Activated CD4-positive, alpha-beta T cell treated with anti-CD3 and anti-CD28 coated beads for 36 hours (primary cell): ENCODE results near the gene RXFP3. TPM values are rescaled to one million over a fixed set of nuclear protein-coding genes. Genes with fewer than 3 reads are reported as not detected.
A peak's percentile ranks its signal among the peaks of the same experiment; 100 is the strongest.

Source experiments
- ATAC-seq: fragments of 200-7000 bp; cut with Tn5 transposase; one replicate; pipeline ENCODE4 v1.10.0; 2021; ENCODE audit warnings: mild to moderate bottlenecking, moderate library complexity
- CTCF ChIA-PET: fragments of 350-600 bp; sonication (Branson Sonifier 250); formaldehyde crosslinking; loops from one replicate; lab custom pipeline; 2021; ENCODE audit warnings: antibody characterized with exemption; lab: Charles Lee
- POLR2A ChIA-PET: fragments of 350-600 bp; sonication (Branson Sonifier 250); formaldehyde crosslinking; loops from one replicate; lab custom pipeline; 2021; ENCODE audit warnings: antibody characterized with exemption, inconsistent platforms; lab: Charles Lee
- DNase-seq: peaks from one replicate; pipeline ENCODE4 v3.0.0-alpha.2; 2020
- H3K27ac Mint-ChIP-seq: one replicate; pipeline ENCODE4 v1.8.0; 2021; ENCODE audit warnings: mixed read lengths
- H3K27me3 Mint-ChIP-seq: one replicate; pipeline ENCODE4 v1.8.0; 2021; ENCODE audit warnings: mixed read lengths
- H3K36me3 Mint-ChIP-seq: one replicate; pipeline ENCODE4 v1.8.0; 2021; ENCODE audit warnings: low read depth, mixed read lengths
- H3K4me1 Mint-ChIP-seq: one replicate; pipeline ENCODE4 v1.8.0; 2021; ENCODE audit warnings: mixed read lengths
- H3K4me3 Mint-ChIP-seq: one replicate; pipeline ENCODE4 v1.8.0; 2021; ENCODE audit warnings: mild to moderate bottlenecking, moderate library complexity, mixed read lengths
- H3K9me3 Mint-ChIP-seq: one replicate; pipeline ENCODE4 v1.8.0; 2021; ENCODE audit warnings: low read depth, mixed read lengths
- intact Hi-C, 2 experiments: fragments of 100-400 bp; cut with DNase I in 1 of 2; cut with micrococcal nuclease in 1 of 2; formaldehyde crosslinking; loops; one replicate each; pipeline versions ENCODE4 v1.14.2 to v1.15.1; 2022 to 2024; cut with DNase I, micrococcal nuclease
- total RNA-seq, 2 experiments: library from RNA; stranded (reverse); gene quantifications; one replicate each; pipeline ENCODE4 v1.2.3, GENCODE V29; 2021

RXFP3 gene
- total RNA-seq, 2 experiments from 2014 or later = not detected

- Mint-ChIP-seq H3K27me3 (peaks cover 7% of the 10 kb centered on the region), H3K27ac (no peak overlapping the region), H3K4me1 (peaks cover 7% of the 10 kb centered on the region), H3K36me3 (no peaks in the 10 kb centered on the region), H3K9me3 (no peaks in the 10 kb centered on the region), H3K4me3 (no peak overlapping the region)
- intact Hi-C loops = no loop called here
- ATAC-seq (peak; percentile 76), DNase-seq (no peak)
- POLR2A ChIA-PET = no interaction called here
- CTCF ChIA-PET = no interaction called here
These were observed 28.0 kb downstream of the RXFP3 start for GRCh38 chr5:33964132-33964700.

GRCh38 chr5:33966805-33967204 is 30.6 kb downstream of the RXFP3 start:
- Mint-ChIP-seq H3K27ac (no peak overlapping the region), H3K4me3 (no peak overlapping the region), H3K27me3 (no peaks in the 10 kb centered on the region), H3K36me3 (no peaks in the 10 kb centered on the region), H3K9me3 (no peaks in the 10 kb centered on the region), H3K4me1 (peaks cover 7% of the 10 kb centered on the region)
- CTCF ChIA-PET = interaction anchor here (0.7 kb wide), 3 partner anchors 10 to 317 kb away, joined by 3 to 4 read pairs (median 3); no protein-coding TSS in a partner anchor
- intact Hi-C loops = no loop called here
- POLR2A ChIA-PET = interaction anchor here (0.6 kb wide), 1 partner anchor 1106 kb away, joined by 4 read pairs; no protein-coding TSS in a partner anchor
- ATAC-seq (no peak), DNase-seq (no peak)

GRCh38 chr5:33968211-33969005 is 32.2 kb downstream of the RXFP3 start:
- POLR2A ChIA-PET = interaction anchor here (0.5 kb wide), 1 partner anchor 499 kb away, joined by 4 read pairs; no protein-coding TSS in a partner anchor

GRCh38 chr5:33969572-33970452 is 33.6 kb downstream of the RXFP3 start:
- Mint-ChIP-seq H3K27ac (no peak overlapping the region), H3K27me3 (no peaks in the 10 kb centered on the region), H3K9me3 (no peaks in the 10 kb centered on the region), H3K4me1 (peaks cover 13% of the 10 kb centered on the region), H3K36me3 (no peaks in the 10 kb centered on the region), H3K4me3 (no peak overlapping the region)
- POLR2A ChIA-PET = no interaction called here
- ATAC-seq (peak; percentile 60), DNase-seq (peak; percentile 16)
- CTCF ChIA-PET = interaction anchor here (0.6 to 2.7 kb wide), 17 partner anchors 9 to 1561 kb away, joined by 3 to 11 read pairs (median 4); partner anchors contain the start of gene RXFP3
- intact Hi-C loops = loop anchor here (1.0 to 10.0 kb wide), 2 partner anchors 534 to 535 kb away; no protein-coding TSS in a partner anchor

More at GRCh38 chr5:33968211-33969005, 32.2 kb downstream of the RXFP3 start:
- no peaks in the 10 kb centered on the region for H3K27me3 Mint-ChIP-seq
- peaks cover 14% of the 10 kb centered on the region for H3K4me1 Mint-ChIP-seq
- ATAC-seq (no peak), DNase-seq (no peak)
- no peaks in the 10 kb centered on the region for H3K9me3 Mint-ChIP-seq
- CTCF ChIA-PET = interaction anchor here (0.7 to 2.7 kb wide), 5 partner anchors 13 to 1559 kb away, joined by 3 to 7 read pairs (median 6); no protein-coding TSS in a partner anchor
- no peak overlapping the region for H3K27ac Mint-ChIP-seq
- H3K36me3 Mint-ChIP-seq = no peaks in the 10 kb centered on the region
- H3K4me3 Mint-ChIP-seq = no peak overlapping the region
- intact Hi-C loops = loop anchor here in 1 of 2 experiments (1.0 kb wide), 1 partner anchor 532 kb away; no protein-coding TSS in a partner anchor

- intact Hi-C loops = loop anchor here (2.0 to 10.0 kb wide), 2 partner anchors 532 to 538 kb away; partner anchors contain the start of gene TARS1 (in 1 of the 2)
These were observed 37.1 kb downstream of the RXFP3 start for GRCh38 chr5:33973271-33973670.

GRCh38 chr5:33975852-33976251 is 39.7 kb downstream of the RXFP3 start:
- CTCF ChIA-PET = no interaction called here
- Mint-ChIP-seq H3K27me3 (no peaks in the 10 kb centered on the region), H3K4me1 (peaks cover 9% of the 10 kb centered on the region), H3K9me3 (no peaks in the 10 kb centered on the region), H3K36me3 (no peaks in the 10 kb centered on the region), H3K4me3 (no peak overlapping the region), H3K27ac (no peak overlapping the region)
- ATAC-seq (no peak), DNase-seq (no peak)
- intact Hi-C loops = loop anchor here in 1 of 2 experiments (10.0 kb wide), 1 partner anchor 541 kb away; no protein-coding TSS in a partner anchor
- POLR2A ChIA-PET = no interaction called here

More at GRCh38 chr5:33973271-33973670, 37.1 kb downstream of the RXFP3 start:
- Mint-ChIP-seq H3K9me3 (no peaks in the 10 kb centered on the region), H3K4me3 (no peak overlapping the region), H3K27ac (no peak overlapping the region), H3K36me3 (no peaks in the 10 kb centered on the region), H3K27me3 (no peaks in the 10 kb centered on the region), H3K4me1 (peaks cover 9% of the 10 kb centered on the region)
- ChIA-PET POLR2A (no interaction called here), CTCF (no interaction called here)
- no peak for DNase-seq
- peak; percentile 86 for ATAC-seq

- Mint-ChIP-seq H3K4me1 (peaks cover 9% of the 10 kb centered on the region), H3K36me3 (no peaks in the 10 kb centered on the region), H3K27ac (no peak overlapping the region), H3K4me3 (no peak overlapping the region), H3K27me3 (no peaks in the 10 kb centered on the region), H3K9me3 (no peaks in the 10 kb centered on the region)
- no peak for DNase-seq
- POLR2A ChIA-PET = no interaction called here
- intact Hi-C loops = loop anchor here in 1 of 2 experiments (10.0 kb wide), 1 partner anchor 542 kb away; no protein-coding TSS in a partner anchor
- no peak for ATAC-seq
- CTCF ChIA-PET = interaction anchor here (0.8 kb wide), 1 partner anchor 389 kb away, joined by 3 read pairs; no protein-coding TSS in a partner anchor
These were observed 40.1 kb downstream of the RXFP3 start for GRCh38 chr5:33976307-33976706.

- H3K4me1 Mint-ChIP-seq = peaks cover 3% of the 10 kb centered on the region
- H3K4me3 Mint-ChIP-seq = no peak overlapping the region
- H3K27ac Mint-ChIP-seq = no peak overlapping the region
- intact Hi-C loops = loop anchor here in 1 of 2 experiments (10.0 kb wide), 1 partner anchor 544 kb away; no protein-coding TSS in a partner anchor
- H3K27me3 Mint-ChIP-seq = no peaks in the 10 kb centered on the region
- H3K36me3 Mint-ChIP-seq = no peaks in the 10 kb centered on the region
- CTCF ChIA-PET = interaction anchor here (0.6 kb wide), 1 partner anchor 9 kb away, joined by 4 read pairs; no protein-coding TSS in a partner anchor
- no peak for ATAC-seq
- no peaks in the 10 kb centered on the region for H3K9me3 Mint-ChIP-seq
- DNase-seq = no peak
- POLR2A ChIA-PET = no interaction called here
These were observed 42.1 kb downstream of the RXFP3 start for GRCh38 chr5:33978306-33978705.

- CTCF ChIA-PET = interaction anchor here (0.7 to 1.3 kb wide), 3 partner anchors 10 to 40 kb away, joined by 3 to 5 read pairs (median 3); partner anchors contain the start of gene AMACR
- intact Hi-C loops = no loop called here
- no peaks in the 10 kb centered on the region for H3K4me1 Mint-ChIP-seq
- DNase-seq (no peak), ATAC-seq (no peak)
- no peaks in the 10 kb centered on the region for H3K27me3 Mint-ChIP-seq
- H3K4me3 Mint-ChIP-seq = no peak overlapping the region
- no peaks in the 10 kb centered on the region for H3K36me3 Mint-ChIP-seq
- H3K27ac Mint-ChIP-seq = no peak overlapping the region
- POLR2A ChIA-PET = interaction anchor here (0.6 kb wide), 1 partner anchor 72 kb away, joined by 3 read pairs; no protein-coding TSS in a partner anchor
- no peaks in the 10 kb centered on the region for H3K9me3 Mint-ChIP-seq
These were observed 43.8 kb downstream of the RXFP3 start for GRCh38 chr5:33980030-33980429.

- ChIA-PET CTCF (interaction anchor here (0.7 to 0.9 kb wide), 2 partner anchors 19 to 44 kb away, joined by 3 to 4 read pairs; no protein-coding TSS in a partner anchor), POLR2A (interaction anchor here (0.6 kb wide), 1 partner anchor 620 kb away, joined by 4 read pairs; no protein-coding TSS in a partner anchor)
- Mint-ChIP-seq H3K27me3 (no peaks in the 10 kb centered on the region), H3K4me1 (no peaks in the 10 kb centered on the region), H3K27ac (no peak overlapping the region), H3K4me3 (no peak overlapping the region), H3K9me3 (no peaks in the 10 kb centered on the region), H3K36me3 (no peaks in the 10 kb centered on the region)
- ATAC-seq = no peak
- DNase-seq = no peak
- intact Hi-C loops = no loop called here
These were observed 45.4 kb downstream of the RXFP3 start for GRCh38 chr5:33981408-33982162.
